ENCODE results near the gene SLC16A2.

SLC16A2 gene

DNA sequence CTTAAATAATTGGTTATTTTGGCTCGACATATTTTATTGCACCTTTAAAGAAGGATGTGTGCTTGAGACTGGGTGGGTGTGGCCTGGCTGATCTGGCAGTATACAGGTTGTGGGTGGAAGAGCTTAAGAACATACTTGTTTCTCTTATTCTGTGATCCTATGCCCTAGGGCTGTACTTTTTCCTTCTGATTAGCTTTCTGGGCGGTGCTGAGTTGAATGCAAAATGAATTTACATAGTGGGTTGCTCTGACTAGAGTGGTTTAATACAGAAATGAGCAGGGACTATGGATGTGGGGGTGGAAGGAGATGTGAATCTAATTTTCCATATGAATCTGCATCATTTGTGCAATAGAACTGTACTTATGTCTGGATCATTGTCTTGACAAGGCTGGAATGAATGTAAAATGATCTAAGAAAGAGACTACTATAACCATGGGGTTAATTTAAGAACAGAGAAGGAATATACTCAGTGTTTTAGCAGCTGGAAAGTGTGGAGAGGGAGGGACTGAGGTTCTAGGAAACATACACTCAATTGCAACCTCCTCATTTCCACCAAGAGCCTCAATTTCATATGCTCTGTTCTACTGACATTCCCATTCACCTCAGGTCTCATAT is 119.4 kb downstream of the SLC16A2 start:
- DNase-seq, result peak in 1 of 2 experiments; percentile 31

DNA sequence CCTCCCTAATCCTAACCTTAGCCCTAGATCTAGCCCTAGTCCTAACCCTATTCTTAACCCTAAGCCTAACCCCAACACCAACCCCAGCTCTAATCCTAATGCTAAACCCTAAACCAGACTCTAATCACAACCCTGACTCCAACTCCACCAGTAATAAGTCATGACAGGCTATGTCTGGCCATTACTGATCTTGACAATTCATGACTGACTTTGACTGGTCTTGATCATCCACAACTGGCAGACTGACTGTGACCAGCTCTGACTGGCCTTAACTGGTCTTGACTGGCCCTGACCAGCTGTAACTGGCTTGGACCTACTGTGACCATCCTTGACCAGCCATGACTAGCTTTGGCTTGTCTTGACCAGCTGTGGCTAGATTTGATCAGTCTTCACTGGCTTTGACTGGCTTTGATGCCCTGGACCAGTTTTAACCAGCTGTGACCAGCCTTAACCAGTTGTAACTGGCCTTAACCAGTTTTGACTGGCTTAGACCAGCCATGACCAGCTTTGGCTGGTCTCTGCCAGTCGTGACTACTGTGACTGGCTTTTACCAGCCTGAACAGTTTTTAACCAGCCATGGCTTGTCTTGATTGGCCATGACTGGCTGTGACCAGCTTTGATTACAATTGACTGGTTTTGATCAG is 124.7 kb downstream of the SLC16A2 start:
- no peak for DNase-seq

DNA sequence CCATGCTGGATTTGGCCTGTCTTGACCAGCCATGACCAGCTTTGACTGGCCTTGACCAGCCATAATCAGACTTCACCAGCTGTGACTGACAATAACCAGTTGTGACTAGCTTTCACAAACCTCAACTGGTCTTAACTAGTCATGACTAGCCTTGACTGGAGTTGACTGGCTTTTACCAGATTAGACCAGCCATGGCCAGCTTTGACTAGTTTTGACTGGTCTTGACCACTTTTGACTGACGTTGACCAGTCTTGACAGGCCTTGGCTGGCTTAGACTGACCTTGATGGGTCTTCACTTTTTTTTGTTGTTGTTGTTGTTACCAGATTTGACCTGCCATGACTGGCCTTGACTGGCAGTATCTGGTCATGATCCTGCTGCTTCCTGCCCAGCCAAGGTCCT is 125.7 kb downstream of the SLC16A2 start:
- DNase-seq, result no peak

DNA sequence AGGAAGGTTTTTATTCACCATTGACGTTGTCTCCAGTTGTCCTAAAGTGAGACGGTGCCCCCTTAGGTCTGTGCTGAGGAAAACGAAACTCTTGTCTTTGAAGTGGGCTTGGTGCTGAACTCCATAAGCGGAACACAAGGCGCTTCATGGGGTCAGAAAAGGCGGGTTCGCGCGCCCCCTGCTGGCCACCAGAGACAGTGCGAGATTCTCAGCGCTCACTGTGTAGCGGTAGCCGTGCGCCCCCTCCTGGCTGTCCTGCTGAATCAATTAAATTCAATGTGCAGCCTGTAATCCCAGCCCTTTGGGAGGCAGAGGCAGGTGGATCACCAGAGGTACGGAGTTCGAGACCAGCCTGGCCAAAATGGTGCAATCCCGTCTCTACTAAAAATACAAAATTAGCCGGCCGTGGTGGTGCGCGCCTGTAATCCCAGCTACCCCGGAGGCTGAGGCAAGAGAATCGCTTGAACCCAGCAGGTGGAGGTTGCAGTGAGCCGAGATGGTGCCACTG is 129.1 kb downstream of the SLC16A2 start:
- DNase-seq, result peak; percentile 80 to 85

DNA sequence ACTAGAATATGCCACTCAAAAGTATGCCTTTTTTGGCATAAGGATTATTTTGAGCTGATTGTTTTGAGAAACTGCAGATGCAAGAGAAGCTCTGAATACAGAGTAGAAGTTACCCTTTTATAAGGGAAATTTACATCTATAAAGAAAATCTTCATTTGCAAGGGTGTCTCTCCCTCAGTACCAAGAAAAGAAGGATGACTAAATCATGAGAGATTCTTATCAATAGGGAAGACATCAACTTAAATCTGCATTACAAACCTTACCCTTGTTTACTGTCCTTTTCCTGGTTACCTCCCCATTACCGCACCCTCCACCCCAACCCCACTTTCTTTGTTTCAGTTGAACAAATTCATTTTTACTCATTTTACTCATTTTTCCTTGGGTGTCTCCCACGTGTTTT is 130.6 kb downstream of the SLC16A2 start:
- DNase-seq, result no peak

DNA sequence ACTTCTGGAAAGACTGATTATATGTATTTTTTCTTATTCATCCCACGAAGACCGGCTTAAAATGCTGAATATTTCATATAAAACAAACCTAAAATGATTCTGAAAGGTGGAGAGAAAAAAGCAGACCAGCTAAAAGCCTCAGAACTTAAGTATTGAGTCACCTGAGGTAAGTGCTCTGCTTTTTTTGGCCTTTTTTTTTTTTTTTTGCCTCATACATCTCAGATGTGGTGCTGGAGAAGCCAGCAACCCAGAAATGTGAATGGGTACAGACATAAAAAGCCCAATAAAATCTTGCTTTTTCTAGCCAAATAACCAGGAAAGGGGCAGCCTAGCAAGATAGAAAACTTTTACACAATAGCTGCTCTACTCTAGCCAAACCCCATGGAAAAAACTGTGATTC is 136.1 kb downstream of the SLC16A2 start:
- no peak for DNase-seq

DNA sequence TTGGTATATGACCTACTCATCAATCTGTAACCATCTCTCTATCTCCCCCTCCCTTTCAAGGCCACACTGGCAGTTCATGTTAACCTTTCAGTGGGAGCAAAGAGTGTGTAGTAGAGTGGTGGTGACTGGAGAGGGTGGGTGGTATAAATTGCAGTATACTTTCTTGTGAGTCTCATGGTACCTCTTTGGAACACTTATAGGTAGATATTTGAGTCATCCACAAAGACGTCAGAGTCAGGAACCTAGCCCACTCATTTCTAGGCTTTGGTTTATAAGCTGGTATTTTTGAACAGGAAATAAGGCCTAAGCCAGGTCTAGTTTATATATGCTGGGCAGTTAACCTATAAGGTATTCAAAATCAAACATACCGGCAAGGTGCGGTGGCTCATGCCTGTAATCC is 156.8 kb downstream of the SLC16A2 start:
- peak in 1 of 2 experiments; percentile 6 for DNase-seq

DNA sequence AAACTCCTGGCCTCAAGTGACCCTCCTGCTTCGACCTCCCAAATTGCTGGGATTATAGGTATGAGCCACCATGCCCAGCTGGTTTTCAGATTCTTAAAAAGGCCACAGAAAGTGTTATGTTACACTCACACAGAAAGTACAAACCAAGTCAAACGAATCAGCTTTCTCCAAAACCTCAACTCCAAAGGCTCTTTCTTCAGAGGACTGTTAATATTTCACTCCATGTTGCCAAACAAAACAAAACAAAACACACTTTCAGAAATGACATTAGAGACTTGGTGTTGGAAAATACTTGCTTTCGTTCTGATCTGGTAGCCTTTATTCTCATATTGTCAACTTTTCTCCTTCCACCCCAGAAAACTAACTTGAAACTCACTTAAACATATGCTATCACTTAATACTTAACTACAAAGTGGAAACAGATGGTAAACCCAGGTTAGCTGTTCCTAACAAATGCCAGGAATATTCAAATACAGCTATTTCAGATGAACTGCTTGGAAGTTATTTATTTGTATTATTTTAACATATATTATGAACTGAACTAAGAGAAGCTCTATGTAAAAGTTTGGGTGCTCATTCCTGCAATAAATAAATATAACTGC is 158.4 kb downstream of the SLC16A2 start:
- no peak for DNase-seq

Measured in activated CD4-positive, alpha-beta T cell treated with anti-CD3 and anti-CD28 coated beads, Interleukin-2, amount 50 U/mL, for 48 hours (primary cell).